GM19023 (cell line): ENCODE results near the gene MTMR11.
"Not testable (repeated sequence)": the region's sequence is repeated elsewhere in the genome, so short reads cannot be mapped to it uniquely, and the experiment has no call there.

ENCODE experiments used
- ATAC-seq: cut with Tn5 transposase; IDR thresholded peaks from one replicate; pipeline ENCODE4 v1.9.1; 2021; ENCODE audit warnings: mild to moderate bottlenecking, moderate library complexity; ENCODE audit not compliant: unreplicated experiment

MTMR11 gene

GRCh38 chr1:149903836-149904491, 32.7 kb downstream of the MTMR11 start:
- ATAC-seq = no peak

GRCh38 chr1:149899460-149900284, 37.0 kb downstream of the MTMR11 start, which contains the start of gene BOLA1:
BOLA1 (plus strand) TSS chr1:149899568; CDS start chr1:149900060, 492 bp downstream.
- peak; percentile 99 for ATAC-seq

GRCh38 chr1:149896575-149896974, 40.1 kb downstream of the MTMR11 start:
- no peak for ATAC-seq

GRCh38 chr1:149888999-149889289, 47.7 kb downstream of the MTMR11 start:
- no peak for ATAC-seq

- ATAC-seq = peak; percentile 22
Observed at GRCh38 chr1:149888247-149888998, 48.3 kb downstream of the MTMR11 start.

- peak; percentile 43 for ATAC-seq
Observed at GRCh38 chr1:149887456-149888246, 49.0 kb downstream of the MTMR11 start.

- ATAC-seq = peak; percentile 1
Observed at GRCh38 chr1:149887196-149887455, 49.6 kb downstream of the MTMR11 start.

- peak; percentile 64 for ATAC-seq
Observed at GRCh38 chr1:149886396-149887195, 50.1 kb downstream of the MTMR11 start.

GRCh38 chr1:149886121-149886395, 50.6 kb downstream of the MTMR11 start:
- not testable (repeated sequence) for ATAC-seq

GRCh38 chr1:149885339-149886120, 51.1 kb downstream of the MTMR11 start:
- ATAC-seq = no peak

GRCh38 chr1:149884433-149885338, 52.0 kb downstream of the MTMR11 start:
- no peak for ATAC-seq

GRCh38 chr1:149883598-149884247, 53.0 kb downstream of the MTMR11 start:
- no peak for ATAC-seq

GRCh38 chr1:149881876-149882275, 54.8 kb downstream of the MTMR11 start:
- no peak for ATAC-seq

- no peak for ATAC-seq
Observed at GRCh38 chr1:149879556-149879955, 57.1 kb downstream of the MTMR11 start.
